ENCODE measurements around the gene AATK. TPM values are rescaled to one million over a fixed set of nuclear protein-coding genes. Genes with fewer than 3 reads are reported as not detected.
A peak's percentile ranks its signal among the peaks of the same experiment; 100 is the strongest.

AATK gene
- total and polyA plus RNA-seq, 2 of the 13 experiments (the other 11 are each of a cell fraction or from before 2014, with no cell fraction given) = 2.9 to 8.4 TPM

GRCh38 chr17:81084680-81085419, 81.2 kb downstream of the AATK start:
- intact Hi-C loops (cut with micrococcal nuclease; ENCODE audit: unreplicated experiment) (loop anchor here (5.0 kb wide), 1 partner anchor 38 kb away; no protein-coding TSS in a partner anchor), in situ Hi-C loops (cut with HindIII; ENCODE audit: extremely low pct_ligation_motif_present, low pct_unique_long_range_greater_than_20kb) (loop anchor here (5.0 kb wide), 1 partner anchor 43 kb away; no protein-coding TSS in a partner anchor)
- H4K20me1 ChIP-seq (ENCODE audit: insufficient read depth, low read length) = no peaks in the 10 kb centered on the region
- H2AFZ ChIP-seq (ENCODE audit: low read length) = no peak overlapping the region
- DNase-seq (ENCODE audit: low spot score) (no peak), FAIRE-seq (no peak), ATAC-seq (no peak)
- ChIA-PET CTCF (ENCODE audit: low intra/inter-chr PET ratio, low total read pairs) (no interaction called here), POLR2A (no interaction called here)
- peaks cover 4% of the 10 kb centered on the region for H3K79me2 ChIP-seq (ENCODE audit: insufficient read depth, low read length)
- no peak overlapping the region for H3K4me2 ChIP-seq (ENCODE audit: low read depth, low read length)
- no peaks in the 10 kb centered on the region for H3K9me3 ChIP-seq (ENCODE audit: low read length)
- peaks cover 31 to 47% of the 10 kb centered on the region in 2 experiments for H3K36me3 ChIP-seq (replicated peaks in 1 of 2; ENCODE audit: control insufficient read depth in 1 of 2, insufficient read depth in 2 of 2, low read length in 2 of 2)
- WGBS (ENCODE audit: low lambda C conversion rate) = 98% methylated on average over 18 of the region's 26 CpGs
- H3K9ac ChIP-seq (ENCODE audit: insufficient read depth, low read depth, low read length) = no peak overlapping the region
- peaks cover 34% of the 10 kb centered on the region for H3K4me1 ChIP-seq (ENCODE audit: insufficient read depth, low read length)
- no TSS peak for BruUV-seq (replicated peaks)
- H3K27ac ChIP-seq (ENCODE audit: extremely low read length, insufficient read depth, low read length) = no peak overlapping the region
- TF ChIP-seq ZBTB46 (CRISPR knock-in tag; IDR thresholded peaks at IDR 0.05; ENCODE audit: borderline replicate concordance) = no peak
- no peak for TF ChIP-seq ZNF17 (CRISPR knock-in tag; IDR thresholded peaks at IDR 0.05)
- no peak for TF ChIP-seq TRIM24 (CRISPR knock-in tag; IDR thresholded peaks at IDR 0.05)
- TF ChIP-seq SAFB2 (CRISPR knock-in tag; IDR thresholded peaks at IDR 0.05; ENCODE audit: borderline replicate concordance, low read depth) = 0 out of 2 replicates have a peak, but pooled peaks have one; percentile 44
- TF ChIP-seq MEIS1 (CRISPR knock-in tag; IDR thresholded peaks at IDR 0.05; ENCODE audit: borderline replicate concordance) = no peak
- TF ChIP-seq BRF2 (CRISPR knock-in tag; IDR thresholded peaks at IDR 0.05) = no peak
- H3K4me3 ChIP-seq (replicated peaks in 1 of 3; ENCODE audit: insufficient read depth in 1 of 3, low read depth in 2 of 3, low read length in 3 of 3) = no peak overlapping the region
- no peaks in the 10 kb centered on the region for H3K27me3 ChIP-seq (ENCODE audit: control insufficient read depth in 1 of 2, insufficient read depth in 2 of 2, low read length in 2 of 2)

Measured in HepG2 (cell line).